Cerebellar cortex (tissue), 1 donor: ENCODE measurements around the gene ABCA5.
"Not testable (repeated sequence)": the region's sequence is repeated elsewhere in the genome, so short reads cannot be mapped to it uniquely, and the experiment has no call there.

Experiments
- DNase-seq: peaks from one replicate; pipeline ENCODE4 v3.0.0-alpha.2; 2015; ENCODE audit warnings: low spot score

ABCA5 gene

DNA sequence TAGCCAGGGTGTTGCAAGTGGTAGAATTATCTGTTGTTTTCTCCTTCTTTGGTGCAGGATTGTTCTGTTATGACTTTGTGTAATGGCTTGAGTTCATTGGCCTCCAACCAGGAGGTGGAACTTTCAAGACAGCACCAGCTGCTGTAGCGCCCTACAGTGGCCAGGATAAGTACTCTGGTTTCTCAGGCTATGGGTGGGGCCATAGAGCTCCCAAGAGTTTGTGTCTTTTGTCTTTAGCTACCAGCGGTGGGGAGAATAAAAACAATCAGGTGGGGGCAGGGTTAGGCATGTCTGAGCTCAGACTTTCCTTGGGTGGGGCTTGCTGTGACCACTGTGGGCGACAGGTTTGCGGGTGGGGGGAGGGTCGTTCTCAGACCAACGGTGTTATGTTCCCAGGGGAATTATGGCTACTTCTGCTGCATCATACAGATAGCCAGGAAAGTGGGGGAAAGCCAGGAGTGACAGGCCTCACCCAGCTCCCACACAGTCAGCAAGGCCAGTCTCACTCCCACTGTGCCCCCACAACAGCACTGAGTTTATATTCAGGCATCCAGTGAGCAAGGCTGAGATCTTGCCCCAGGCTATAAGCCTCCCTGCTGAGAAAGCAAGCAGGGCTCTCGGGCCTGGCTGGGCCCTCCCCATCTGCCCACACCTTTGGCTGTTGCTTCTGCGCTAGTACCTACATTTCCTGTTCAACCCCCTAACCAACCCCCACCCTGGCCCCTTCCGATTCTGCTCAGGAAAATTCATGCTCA, 113.7 kb downstream of the ABCA5 start:
- no peak for DNase-seq

DNA sequence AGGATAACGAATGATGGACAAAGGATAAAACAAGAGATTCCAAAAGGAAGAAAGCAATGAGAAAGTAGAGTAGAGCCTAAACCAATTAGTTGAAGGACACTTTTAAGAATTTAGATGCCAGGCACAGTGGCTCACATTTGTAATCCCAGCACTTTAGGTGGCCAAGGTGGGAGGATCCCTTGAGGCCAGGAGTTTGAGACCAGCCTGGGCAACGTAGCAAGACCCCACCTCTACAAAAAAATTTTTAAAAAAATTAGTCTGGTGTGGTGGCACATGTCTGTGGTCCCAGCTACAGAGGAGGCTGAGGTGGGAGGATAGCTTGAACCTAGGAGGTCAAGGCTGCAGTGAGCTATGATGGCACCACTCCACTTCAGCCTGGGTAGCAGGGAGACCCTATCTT, 118.3 kb downstream of the ABCA5 start:
- DNase-seq: no peak

DNA sequence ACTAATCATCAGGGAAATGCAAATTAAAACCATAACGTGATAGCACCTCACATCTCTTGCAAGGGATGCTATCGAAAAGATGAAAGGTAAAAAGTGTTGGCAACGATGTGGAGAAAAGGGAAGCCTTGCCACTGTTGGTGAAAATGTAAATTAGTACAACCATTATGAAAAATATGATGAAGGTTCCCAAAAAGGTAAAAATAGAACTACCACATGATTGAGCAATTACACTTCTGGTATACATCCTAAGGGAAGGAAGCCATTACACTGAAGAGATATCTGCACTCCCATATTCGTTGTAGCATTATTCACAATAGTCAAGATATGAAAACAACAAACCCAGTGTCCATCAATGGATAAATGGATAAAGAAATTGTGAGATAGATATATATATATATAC, 119.8 kb downstream of the ABCA5 start:
- DNase-seq: no peak

DNA sequence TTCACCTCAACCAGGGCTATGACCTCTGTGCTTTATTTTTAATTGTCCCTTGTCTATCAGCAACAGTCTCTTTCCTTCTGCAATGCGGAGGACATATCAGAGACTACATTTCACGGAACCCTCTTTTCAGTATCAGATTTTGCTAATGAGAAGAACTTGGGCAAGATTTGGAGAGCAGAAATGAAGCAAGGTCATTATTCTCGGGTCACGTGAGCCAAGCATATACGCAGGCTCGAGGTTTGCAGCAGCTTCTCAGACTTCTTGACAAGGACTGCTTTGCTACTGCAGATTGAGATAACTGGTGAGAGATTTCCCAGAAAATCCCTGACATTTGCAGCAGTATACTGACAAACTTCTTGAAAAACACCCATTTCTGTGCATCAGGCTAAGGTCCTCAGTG, 128.7 kb downstream of the ABCA5 start:
- no peak for DNase-seq

DNA sequence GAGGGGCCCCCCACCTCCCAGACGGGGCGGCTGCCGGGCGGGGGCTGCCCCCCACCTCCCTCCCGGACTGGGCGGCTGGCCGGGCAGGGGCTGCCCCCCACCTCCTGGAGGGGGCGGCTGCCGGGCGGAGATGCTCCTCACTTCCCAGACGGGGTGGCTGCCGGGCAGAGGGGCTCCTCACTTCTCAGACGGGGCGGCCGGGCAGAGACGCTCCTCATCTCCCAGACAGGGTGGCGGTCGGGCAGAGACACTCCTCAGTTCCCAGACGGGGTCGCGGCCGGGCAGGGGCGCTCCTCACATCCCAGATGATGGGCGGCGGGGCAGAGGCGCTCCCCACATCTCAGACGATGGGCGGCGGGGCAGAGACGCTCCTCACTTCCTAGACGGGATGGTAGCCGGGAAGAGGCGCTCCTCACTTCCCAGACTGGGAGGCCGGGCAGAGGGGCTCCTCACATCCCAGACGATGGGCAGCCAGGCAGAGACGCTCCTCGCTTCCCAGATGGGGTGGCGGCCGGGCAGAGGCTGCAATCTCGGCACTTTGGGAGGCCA, 130.8 kb downstream of the ABCA5 start:
- not testable (repeated sequence) for DNase-seq
